Kidney epithelial cell (primary cell): Measurements from ENCODE around the gene MTSS2. TPM values are rescaled to one million over a fixed set of nuclear protein-coding genes. Genes with fewer than 3 reads are reported as not detected.

Experiments
- DNase-seq: peaks from one replicate; pipeline ENCODE4 v3.0.0-alpha.2; 2010; ENCODE audit warnings: low read depth
- H3K27me3 ChIP-seq: 2 replicates; pipeline ENCODE4 v1.6.0; 2011; ENCODE audit warnings: low read length; ENCODE audit not compliant: control insufficient read depth, insufficient read depth
- H3K36me3 ChIP-seq: 2 replicates; pipeline ENCODE4 v1.5.1; 2011; ENCODE audit warnings: low read length; ENCODE audit not compliant: control insufficient read depth, insufficient read depth
- H3K4me3 ChIP-seq: 2 replicates; pipeline ENCODE4 v1.5.1; 2011; ENCODE audit warnings: low read depth, mild to moderate bottlenecking, control low read depth, low read length
- total RNA-seq: library from RNA; depleted of rRNA; stranded (reverse); fragments of >200 nt; gene quantifications from 2 replicates; pipeline ENCODE4 v1.2.3, GENCODE V29; 2015
- TF ChIP-seq, protein P1 (sequence below): IDR thresholded peaks from 2 replicates; pipeline ENCODE4 v1.5.1; 2011; ENCODE audit warnings: mild to moderate bottlenecking, moderate library complexity, low read length, control low read depth, inconsistent platforms; ENCODE audit not compliant: insufficient read depth, poor library complexity, severe bottlenecking

Gene MTSS2
- total RNA-seq, 1 donor from 2014 or later: 19.8 TPM

DNA sequence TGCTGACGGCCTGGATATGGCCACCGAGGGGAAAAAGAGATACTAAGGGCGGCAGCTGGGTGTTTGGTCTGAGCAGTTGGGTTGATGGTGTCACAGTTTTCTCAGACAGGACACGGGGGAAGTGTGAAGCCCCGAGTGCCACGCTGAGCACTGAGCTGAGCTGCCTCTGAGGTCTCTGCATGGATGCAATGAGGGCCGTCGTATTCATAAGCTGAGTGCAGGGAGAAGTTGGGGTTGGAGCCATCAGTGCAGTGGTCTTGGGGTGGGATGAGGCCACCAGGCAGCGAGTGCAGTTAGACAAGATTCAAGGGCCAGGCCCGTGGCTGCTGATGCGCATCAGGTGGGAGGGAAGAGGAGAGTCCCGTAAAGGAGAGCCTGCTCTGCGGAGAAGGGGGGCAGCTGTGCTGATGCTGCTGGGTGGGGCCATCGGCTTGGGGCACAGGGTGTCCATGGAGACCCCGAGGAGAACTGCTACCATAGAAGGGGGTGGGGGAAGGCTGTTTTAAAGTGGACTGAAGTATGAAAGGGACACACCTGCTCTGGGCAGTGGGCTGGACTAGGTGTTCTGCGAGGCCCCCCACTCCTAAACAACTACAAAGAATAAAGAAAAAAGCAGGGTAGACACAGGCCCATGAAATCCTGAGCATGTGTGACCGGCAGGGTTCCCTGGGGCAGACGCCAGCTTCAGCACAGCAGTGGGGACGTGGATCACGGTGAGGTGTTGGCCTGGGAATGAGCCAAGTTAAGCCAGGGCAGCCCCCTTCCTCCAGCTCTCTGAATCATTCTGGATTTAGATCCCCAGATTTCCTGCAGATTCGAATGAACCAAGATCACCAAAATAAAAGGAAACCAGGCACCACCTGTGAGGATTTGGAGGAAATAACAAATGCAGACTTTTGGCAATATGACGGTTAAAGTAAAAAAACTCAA, 19.8 kb downstream of the MTSS2 start:
- TF ChIP-seq, protein P1, sequence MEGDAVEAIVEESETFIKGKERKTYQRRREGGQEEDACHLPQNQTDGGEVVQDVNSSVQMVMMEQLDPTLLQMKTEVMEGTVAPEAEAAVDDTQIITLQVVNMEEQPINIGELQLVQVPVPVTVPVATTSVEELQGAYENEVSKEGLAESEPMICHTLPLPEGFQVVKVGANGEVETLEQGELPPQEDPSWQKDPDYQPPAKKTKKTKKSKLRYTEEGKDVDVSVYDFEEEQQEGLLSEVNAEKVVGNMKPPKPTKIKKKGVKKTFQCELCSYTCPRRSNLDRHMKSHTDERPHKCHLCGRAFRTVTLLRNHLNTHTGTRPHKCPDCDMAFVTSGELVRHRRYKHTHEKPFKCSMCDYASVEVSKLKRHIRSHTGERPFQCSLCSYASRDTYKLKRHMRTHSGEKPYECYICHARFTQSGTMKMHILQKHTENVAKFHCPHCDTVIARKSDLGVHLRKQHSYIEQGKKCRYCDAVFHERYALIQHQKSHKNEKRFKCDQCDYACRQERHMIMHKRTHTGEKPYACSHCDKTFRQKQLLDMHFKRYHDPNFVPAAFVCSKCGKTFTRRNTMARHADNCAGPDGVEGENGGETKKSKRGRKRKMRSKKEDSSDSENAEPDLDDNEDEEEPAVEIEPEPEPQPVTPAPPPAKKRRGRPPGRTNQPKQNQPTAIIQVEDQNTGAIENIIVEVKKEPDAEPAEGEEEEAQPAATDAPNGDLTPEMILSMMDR: no peak
- H3K27me3 ChIP-seq: no peaks in the 10 kb centered on the region
- no peak for DNase-seq
- H3K4me3 ChIP-seq: no peak overlapping the region
- H3K36me3 ChIP-seq: peaks cover 6% of the 10 kb centered on the region

DNA sequence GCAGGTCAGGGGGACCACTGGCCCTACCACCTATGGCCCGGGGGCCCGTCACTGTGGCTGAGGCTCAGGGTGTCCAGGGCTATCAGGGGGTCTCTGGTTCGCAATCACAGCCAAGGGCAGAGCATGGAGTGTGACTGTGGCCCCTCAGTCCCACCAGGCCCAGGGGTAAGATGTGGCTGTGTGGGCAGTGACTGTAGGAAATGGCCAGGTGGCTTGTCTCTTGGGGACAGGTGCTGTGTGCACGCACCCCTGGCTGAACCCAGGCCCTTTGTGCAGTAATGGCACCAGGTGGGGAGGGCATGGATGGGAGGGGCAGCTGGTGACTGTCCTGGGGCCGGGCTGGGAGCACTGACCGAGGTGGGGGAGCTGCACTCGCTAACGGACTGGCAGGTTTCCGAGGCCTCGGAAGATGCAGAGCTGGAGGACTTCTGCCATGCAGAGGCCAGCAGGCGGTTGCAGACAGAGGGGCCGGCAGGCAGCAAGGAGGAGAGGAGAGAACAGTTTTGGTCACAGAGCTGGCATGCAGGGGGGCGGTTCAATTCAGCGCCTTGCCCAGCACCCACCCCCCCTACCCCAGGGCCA, 20.6 kb downstream of the MTSS2 start:
- H3K36me3 ChIP-seq: peaks cover 6% of the 10 kb centered on the region
- H3K27me3 ChIP-seq: no peaks in the 10 kb centered on the region
- H3K4me3 ChIP-seq: no peak overlapping the region
- DNase-seq: no peak
- TF ChIP-seq, protein P1: no peak

DNA sequence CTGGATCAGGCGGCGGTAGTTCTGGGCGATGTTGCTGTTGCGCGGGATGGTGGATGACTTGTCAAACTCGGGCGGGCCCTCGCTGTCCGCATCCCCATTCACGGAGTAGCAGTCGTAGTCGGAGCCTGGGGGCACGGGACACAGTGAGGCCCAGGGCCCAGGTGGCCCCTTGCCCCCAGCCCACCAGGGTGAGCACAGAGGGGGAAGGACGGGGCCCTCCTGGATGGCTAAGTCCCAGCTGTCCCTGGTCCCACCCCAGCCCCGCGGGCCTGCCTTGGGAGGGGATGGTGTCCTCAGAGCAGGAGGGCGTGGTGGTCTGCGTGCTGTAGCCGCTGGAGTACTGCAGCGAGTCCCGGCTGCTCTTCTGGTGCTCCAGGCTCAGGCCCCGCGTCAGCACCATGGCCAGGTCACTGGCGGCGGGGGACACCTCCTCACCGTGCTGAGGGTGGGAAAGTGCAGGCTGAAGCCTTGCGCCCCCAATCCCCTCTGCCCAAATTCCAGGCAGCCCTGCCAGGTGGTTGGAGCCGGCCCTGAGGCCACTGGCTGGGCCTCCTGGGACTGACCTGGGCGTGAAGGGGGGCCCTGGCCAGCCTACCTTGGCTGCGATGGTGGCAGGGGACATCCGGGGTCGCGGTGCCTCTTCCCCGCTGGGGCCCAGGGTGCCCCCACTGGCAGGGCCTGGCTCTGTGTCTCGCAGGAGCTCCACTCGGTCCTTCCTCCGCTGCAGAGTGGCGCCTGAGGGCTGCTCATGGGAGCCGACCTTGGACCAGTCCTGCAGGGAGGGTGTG, 21.3 kb downstream of the MTSS2 start:
- Histone ChIP-seq H3K27me3 (no peaks in the 10 kb centered on the region), H3K4me3 (no peak overlapping the region), H3K36me3 (peaks cover 6% of the 10 kb centered on the region)
- DNase-seq: no peak
- TF ChIP-seq, protein P1: no peak

DNA sequence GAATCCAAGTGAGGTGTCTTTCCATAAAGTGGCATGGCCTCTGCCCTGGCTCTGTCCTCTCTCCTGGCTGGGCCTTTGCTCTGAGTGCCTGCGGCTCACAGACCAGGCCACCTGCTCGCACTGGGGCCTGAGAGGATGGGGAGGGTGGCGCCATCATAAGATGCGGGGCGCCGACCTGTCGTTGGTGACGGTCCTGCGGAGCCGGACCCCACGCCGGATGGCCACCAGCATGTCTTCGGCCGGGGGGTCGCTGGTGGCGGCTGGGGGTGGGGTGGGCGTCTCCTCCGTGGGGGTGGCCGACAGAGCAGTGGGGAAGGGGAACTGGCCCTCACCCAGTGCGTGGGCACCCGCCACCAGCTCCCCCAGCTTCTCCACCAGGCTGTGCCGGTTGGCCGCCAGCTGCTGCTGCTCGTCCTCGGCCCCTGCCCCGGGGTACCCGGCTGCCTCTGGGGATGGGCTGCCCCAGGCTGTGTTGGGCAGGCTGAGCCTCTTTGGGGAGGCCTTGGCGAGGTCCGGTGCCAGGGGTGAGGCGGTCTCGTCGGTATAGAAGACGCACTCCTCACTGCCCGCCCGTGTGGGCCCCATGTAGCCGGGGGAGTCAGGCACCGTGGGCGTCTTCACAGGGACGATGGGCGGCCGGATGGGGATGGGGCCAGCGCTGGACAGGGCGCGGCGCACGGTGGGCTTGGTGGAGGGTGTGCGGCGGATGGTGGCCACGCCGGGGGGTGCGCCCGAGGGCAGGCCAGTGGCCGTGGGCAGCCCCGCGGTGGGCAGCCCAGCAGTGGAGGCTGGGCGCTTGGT, 22.1 kb downstream of the MTSS2 start:
- TF ChIP-seq, protein P1: no peak
- Histone ChIP-seq H3K36me3 (peaks cover 6% of the 10 kb centered on the region), H3K27me3 (no peaks in the 10 kb centered on the region), H3K4me3 (no peak overlapping the region)
- DNase-seq: no peak

DNA sequence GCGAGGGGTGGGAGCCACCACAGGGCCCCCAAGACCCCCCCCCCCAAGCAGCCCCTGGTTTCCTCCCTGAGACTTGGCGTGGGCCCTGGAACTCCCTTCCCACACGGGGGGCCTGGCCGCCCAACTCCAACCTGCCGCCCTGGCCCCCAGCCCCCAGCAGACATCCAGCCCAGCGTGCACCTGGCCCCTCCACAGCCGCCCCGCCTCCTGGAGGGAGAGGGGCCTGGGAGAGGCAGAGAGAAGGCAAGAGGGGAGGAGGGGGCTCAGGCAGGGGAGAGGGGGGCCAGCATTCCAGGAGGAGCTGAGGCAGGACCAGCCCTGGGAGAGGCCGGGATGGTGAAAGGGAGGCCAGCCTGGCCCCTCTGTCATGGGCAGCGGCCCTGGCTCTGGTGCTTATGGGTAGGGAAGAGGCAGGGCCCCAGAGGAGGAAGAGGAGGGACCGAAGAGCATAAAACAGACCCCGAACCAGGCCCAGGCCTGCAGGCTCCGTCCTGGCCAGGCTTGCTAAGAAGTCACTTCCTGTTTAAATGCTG, 22.8 kb downstream of the MTSS2 start:
- TF ChIP-seq, protein P1: no peak
- no peaks in the 10 kb centered on the region for H3K27me3 ChIP-seq
- no peak overlapping the region for H3K4me3 ChIP-seq
- peaks cover 5% of the 10 kb centered on the region for H3K36me3 ChIP-seq
- DNase-seq: no peak
